ENCODE measurements around the gene PPBP.

DNA sequence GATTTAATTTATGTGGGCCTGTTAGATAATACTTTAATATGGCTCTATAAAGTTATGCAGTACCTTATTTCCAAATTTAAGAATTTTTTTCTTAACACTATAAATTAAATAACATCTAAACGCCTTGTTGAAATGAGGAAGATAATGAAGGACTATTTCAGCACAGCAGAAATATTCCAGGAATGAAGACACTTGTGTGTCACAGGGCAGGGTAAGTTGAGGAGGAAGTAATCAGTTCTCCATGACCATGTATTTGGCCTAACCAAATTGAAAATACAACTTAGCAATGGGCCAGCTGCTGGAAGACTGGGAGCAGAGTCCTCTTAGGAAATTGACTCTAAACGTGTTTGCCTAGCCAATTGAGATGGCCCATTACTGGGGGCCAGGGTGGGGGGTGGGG, 33.6 kb upstream of the PPBP start:
- TF ChIP-seq, protein P1, sequence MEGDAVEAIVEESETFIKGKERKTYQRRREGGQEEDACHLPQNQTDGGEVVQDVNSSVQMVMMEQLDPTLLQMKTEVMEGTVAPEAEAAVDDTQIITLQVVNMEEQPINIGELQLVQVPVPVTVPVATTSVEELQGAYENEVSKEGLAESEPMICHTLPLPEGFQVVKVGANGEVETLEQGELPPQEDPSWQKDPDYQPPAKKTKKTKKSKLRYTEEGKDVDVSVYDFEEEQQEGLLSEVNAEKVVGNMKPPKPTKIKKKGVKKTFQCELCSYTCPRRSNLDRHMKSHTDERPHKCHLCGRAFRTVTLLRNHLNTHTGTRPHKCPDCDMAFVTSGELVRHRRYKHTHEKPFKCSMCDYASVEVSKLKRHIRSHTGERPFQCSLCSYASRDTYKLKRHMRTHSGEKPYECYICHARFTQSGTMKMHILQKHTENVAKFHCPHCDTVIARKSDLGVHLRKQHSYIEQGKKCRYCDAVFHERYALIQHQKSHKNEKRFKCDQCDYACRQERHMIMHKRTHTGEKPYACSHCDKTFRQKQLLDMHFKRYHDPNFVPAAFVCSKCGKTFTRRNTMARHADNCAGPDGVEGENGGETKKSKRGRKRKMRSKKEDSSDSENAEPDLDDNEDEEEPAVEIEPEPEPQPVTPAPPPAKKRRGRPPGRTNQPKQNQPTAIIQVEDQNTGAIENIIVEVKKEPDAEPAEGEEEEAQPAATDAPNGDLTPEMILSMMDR (IDR thresholded peaks at IDR 0.05): no peak
- TF ChIP-seq POLR2A (IDR thresholded peaks at IDR 0.05): no peak

Measured in body of pancreas (tissue), 4 donors.